CD4-positive, CD25-positive, alpha-beta regulatory T cell (primary cell): ENCODE results near the gene XPA. TPM values are rescaled to one million over a fixed set of nuclear protein-coding genes. Genes with fewer than 3 reads are reported as not detected.
A peak's percentile ranks its signal among the peaks of the same experiment; 100 is the strongest.

Experiments
- ATAC-seq, 2 donors: fragments of 150-1000 bp; cut with Tn5 transposase; one replicate each; pipeline ENCODE4 v1.10.0; 2021; ENCODE audit warnings: low read depth in 2 of 2, moderate number of reproducible peaks in 2 of 2, moderate library complexity in 1 of 2
- DNase-seq, 3 donors: peaks; one replicate each; pipeline versions ENCODE4 v3.0.0 to v3.0.0-alpha.2; 2012 to 2022; ENCODE audit warnings: mixed read lengths in 1 of 3
- H3K27ac ChIP-seq: one replicate; pipeline ENCODE4 v1.7.0; 2013; ENCODE audit warnings: mild to moderate bottlenecking, low read length; ENCODE audit not compliant: insufficient read depth, poor library complexity, severe bottlenecking
- H3K27me3 ChIP-seq: one replicate; pipeline ENCODE4 v1.7.0; 2013; ENCODE audit warnings: low read length; ENCODE audit not compliant: control insufficient read depth, insufficient read depth
- H3K36me3 ChIP-seq: one replicate; pipeline ENCODE4 v1.7.0; 2013; ENCODE audit warnings: mild to moderate bottlenecking, low read length, moderate library complexity; ENCODE audit not compliant: control insufficient read depth, insufficient read depth
- H3K4me1 ChIP-seq: 2 replicates; pipeline ENCODE4 v1.7.0; 2013; ENCODE audit warnings: mild to moderate bottlenecking, low read length; ENCODE audit not compliant: insufficient read depth, control insufficient read depth, poor library complexity, severe bottlenecking
- H3K4me3 ChIP-seq: one replicate; pipeline ENCODE4 v1.7.0; 2013; ENCODE audit warnings: low read depth, mild to moderate bottlenecking, low read length, moderate library complexity
- H3K9me3 ChIP-seq, 2 experiments: 1 replicate in 1 of 2; 2 replicates in 1 of 2; pipeline ENCODE4 v1.7.0; 2013; ENCODE audit warnings: low read length in 2 of 2, mild to moderate bottlenecking in 1 of 2, moderate library complexity in 1 of 2; ENCODE audit not compliant: control insufficient read depth in 2 of 2
- H3K27ac Mint-ChIP-seq, 3 donors: one replicate each; pipeline ENCODE4 v1.8.0; 2020 to 2022; ENCODE audit warnings: mild to moderate bottlenecking in 3 of 3, mixed read lengths in 3 of 3, moderate library complexity in 2 of 3
- H3K27me3 Mint-ChIP-seq: one replicate; pipeline ENCODE4 v1.8.0; 2022; ENCODE audit warnings: mild to moderate bottlenecking, mixed read lengths
- H3K36me3 Mint-ChIP-seq: one replicate; pipeline ENCODE4 v1.8.0; 2020; ENCODE audit warnings: mixed read lengths
- H3K4me1 Mint-ChIP-seq, 4 donors: one replicate each; pipeline ENCODE4 v1.8.0; 2020 to 2022; ENCODE audit warnings: mixed read lengths in 4 of 4, mild to moderate bottlenecking in 1 of 4
- H3K4me3 Mint-ChIP-seq, 4 donors: one replicate each; pipeline ENCODE4 v1.8.0; 2020 to 2022; ENCODE audit warnings: mild to moderate bottlenecking in 4 of 4, mixed read lengths in 4 of 4, moderate library complexity in 3 of 4
- H3K9me3 Mint-ChIP-seq, 7 donors: one replicate each; pipeline ENCODE4 v1.8.0; 2020 to 2022; ENCODE audit warnings: mixed read lengths in 7 of 7, mild to moderate bottlenecking in 3 of 7, moderate library complexity in 2 of 7
- polyA plus RNA-seq, 4 donors: library from polyadenylated mRNA; unstranded; fragments of 300-500 nt; fragmentation: Illumina TruSeq; gene quantifications; one replicate each; pipeline ENCODE4 v1.2.3, GENCODE V29; 2021
- total RNA-seq: library from RNA; stranded (reverse); gene quantifications from one replicate; pipeline ENCODE4 v1.2.3, GENCODE V29; 2022

The XPA gene
- total and polyA plus RNA-seq, 5 donors from 2014 or later = 21.8 to 28.9 (median 23.0) TPM

DNA sequence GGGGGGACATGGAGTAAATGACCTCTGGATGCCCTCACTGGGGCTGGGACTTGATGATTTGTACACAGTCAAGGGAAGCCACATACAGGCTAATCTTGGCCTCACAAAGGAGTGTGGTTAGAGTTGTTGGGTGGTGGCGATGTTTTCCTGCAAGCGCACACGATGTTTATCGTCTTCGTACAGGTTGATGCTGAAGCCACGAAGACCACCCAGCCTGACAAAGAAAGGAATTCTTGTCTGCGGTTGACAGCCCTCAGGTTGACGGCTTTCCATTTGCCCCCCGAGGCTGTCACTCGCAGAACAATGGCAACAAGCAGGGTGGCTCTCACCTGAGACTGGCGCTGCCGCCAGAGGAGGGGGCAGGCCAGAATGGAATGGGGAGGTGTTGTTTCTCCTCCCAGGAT lies 14.1 kb upstream of the XPA start:
- DNase-seq = no peak
- Mint-ChIP-seq H3K4me3 (no peak overlapping the region), H3K9me3 (peaks cover 0 to 2% (median 0%) of the 10 kb centered on the region in 7 donors)

DNA sequence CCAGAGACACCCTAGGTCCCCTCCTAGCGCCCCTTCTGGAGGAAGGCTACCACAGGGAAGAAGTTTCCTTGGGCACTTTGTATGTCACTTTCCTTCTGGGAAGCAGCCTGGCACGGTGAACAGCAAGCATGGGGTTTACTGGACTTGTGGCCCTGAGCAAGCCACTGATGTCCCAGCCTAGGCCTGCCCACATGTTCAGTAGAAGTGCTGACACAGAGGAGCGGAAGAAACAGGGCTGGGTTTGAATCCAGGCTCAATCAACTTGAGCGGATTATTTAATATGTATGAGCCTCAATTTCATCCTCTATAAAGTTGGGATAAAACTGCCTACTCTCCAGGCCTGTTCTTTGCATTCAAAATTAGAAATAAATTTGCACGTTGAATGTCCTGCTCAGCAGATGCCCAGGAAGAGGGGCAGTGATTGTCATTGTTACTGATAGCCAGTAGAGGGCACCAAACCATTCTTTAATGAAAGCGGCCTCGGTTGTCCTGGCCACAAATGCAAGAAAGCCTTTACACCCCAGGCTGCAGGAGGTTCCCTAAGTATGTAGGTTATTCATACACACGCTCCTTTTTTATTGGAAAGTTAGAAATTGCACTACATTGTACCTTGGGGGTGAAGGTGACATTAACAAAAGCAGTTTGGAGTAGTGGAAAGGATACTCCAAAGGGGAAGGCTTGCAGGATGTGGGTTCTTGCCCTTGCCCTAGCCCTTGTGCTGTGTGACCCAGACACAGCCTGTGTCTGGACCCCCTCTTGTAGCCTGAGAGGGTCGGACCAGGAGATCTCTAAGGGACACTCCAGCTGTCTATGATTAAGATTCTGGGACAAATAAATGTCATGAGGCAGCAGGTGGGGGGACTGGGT lies 13.4 kb upstream of the XPA start:
- peaks cover 8% of the 10 kb centered on the region for H3K27me3 ChIP-seq
- no peak overlapping the region for H3K27ac ChIP-seq
- peak; percentile 21 to 73 (median 64) for DNase-seq
- Mint-ChIP-seq H3K27me3 (peaks cover 28% of the 10 kb centered on the region), H3K4me1 (peaks cover 11 to 23% (median 17%) of the 10 kb centered on the region in 4 donors), H3K27ac (peak overlapping the region in 1 of 3 donors; percentile 32), H3K4me3 (peak overlapping the region in 1 of 4 donors; percentile 1), H3K9me3 (peaks cover 0 to 2% (median 0%) of the 10 kb centered on the region in 7 donors), H3K36me3 (no peaks in the 10 kb centered on the region)
- no peak overlapping the region for H3K4me3 ChIP-seq
- H3K36me3 ChIP-seq = no peaks in the 10 kb centered on the region
- no peaks in the 10 kb centered on the region for H3K9me3 ChIP-seq
- H3K4me1 ChIP-seq = peaks cover 12% of the 10 kb centered on the region
- peak; percentile 69 to 81 for ATAC-seq

More for the DNA sequence above, 14.1 kb upstream of the XPA start:
- ATAC-seq = no peak
- Histone ChIP-seq H3K27me3 (peaks cover 8% of the 10 kb centered on the region), H3K36me3 (no peaks in the 10 kb centered on the region), H3K27ac (no peak overlapping the region), H3K4me1 (peaks cover 5% of the 10 kb centered on the region), H3K4me3 (no peak overlapping the region), H3K9me3 (no peaks in the 10 kb centered on the region)
- H3K27me3 Mint-ChIP-seq = peaks cover 28% of the 10 kb centered on the region
- H3K27ac Mint-ChIP-seq = peak overlapping the region in 1 of 3 donors; percentile 32
- peaks cover 5 to 17% (median 11%) of the 10 kb centered on the region in 4 donors for H3K4me1 Mint-ChIP-seq
- H3K36me3 Mint-ChIP-seq = no peaks in the 10 kb centered on the region

DNA sequence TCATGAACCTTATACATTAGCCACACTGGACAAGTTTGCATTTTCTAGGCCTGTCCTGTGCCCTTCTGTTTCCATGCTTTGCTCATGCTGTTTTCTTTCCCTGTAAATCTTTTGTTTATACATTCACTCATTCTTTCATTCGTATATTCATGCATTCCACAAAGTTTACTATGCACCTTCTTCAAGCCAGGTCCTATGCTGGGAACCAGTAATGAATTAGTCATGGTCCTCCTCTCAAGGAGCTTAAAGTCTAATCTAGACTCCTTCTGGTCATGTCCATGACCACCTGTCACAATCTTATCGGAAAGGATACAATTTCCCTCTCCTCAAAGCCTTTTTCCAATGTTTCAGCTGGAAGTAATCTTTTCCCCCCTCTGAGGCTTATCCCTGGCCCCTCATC lies 9.1 kb upstream of the XPA start:
- Histone ChIP-seq H3K4me1 (peaks cover 16% of the 10 kb centered on the region), H3K9me3 (no peaks in the 10 kb centered on the region), H3K27ac (no peak overlapping the region), H3K4me3 (peak overlapping the region; percentile 10), H3K27me3 (peaks cover 17% of the 10 kb centered on the region), H3K36me3 (no peaks in the 10 kb centered on the region)
- Mint-ChIP-seq H3K27ac (no peak overlapping the region), H3K9me3 (no peaks in the 10 kb centered on the region), H3K36me3 (no peaks in the 10 kb centered on the region), H3K4me1 (peaks cover 9 to 31% (median 19%) of the 10 kb centered on the region in 4 donors), H3K4me3 (no peak overlapping the region), H3K27me3 (peaks cover 36% of the 10 kb centered on the region)
- ATAC-seq (no peak), DNase-seq (no peak)

DNA sequence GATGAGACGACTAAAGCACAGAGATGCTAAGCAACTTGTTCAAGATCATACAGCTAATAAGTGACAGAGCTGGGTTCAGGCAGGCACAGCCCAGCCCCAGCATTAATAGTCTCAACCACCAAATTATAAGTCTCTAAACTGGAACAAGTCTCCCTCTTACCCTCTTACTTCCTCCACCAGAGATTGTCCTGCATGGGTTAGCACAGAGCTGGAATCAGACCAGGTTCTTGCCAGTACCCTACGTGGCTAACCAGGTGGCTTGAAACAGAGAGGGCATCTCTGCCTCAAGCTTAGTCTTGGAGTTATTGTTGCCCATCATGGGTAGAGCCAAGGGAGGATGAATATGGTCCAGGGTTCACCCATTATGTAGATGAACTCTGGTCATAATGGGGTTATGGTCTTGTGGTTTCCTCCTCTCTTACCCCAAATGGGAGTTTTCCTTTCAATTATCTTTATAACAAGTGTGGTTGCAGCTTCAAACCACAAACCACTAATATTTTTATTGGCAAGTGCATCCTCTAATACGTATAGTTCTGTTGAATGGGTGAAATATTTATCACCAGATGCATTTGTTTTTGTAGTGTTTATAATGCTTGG lies 8.3 kb upstream of the XPA start:
- no peaks in the 10 kb centered on the region for H3K9me3 ChIP-seq
- no peaks in the 10 kb centered on the region for H3K9me3 Mint-ChIP-seq
- peaks cover 11% of the 10 kb centered on the region for H3K4me1 ChIP-seq
- peaks cover 19% of the 10 kb centered on the region for H3K27me3 ChIP-seq
- no peak overlapping the region for H3K4me3 ChIP-seq
- no peaks in the 10 kb centered on the region for H3K36me3 ChIP-seq
- no peak overlapping the region for H3K4me3 Mint-ChIP-seq
- peaks cover 9 to 25% (median 14%) of the 10 kb centered on the region in 4 donors for H3K4me1 Mint-ChIP-seq
- no peak overlapping the region for H3K27ac Mint-ChIP-seq
- H3K27ac ChIP-seq = no peak overlapping the region
- no peaks in the 10 kb centered on the region for H3K36me3 Mint-ChIP-seq
- ATAC-seq = peak in 1 of 2 donors; percentile 2
- peak in 2 of 3 donors; percentile 24 to 28 for DNase-seq
- H3K27me3 Mint-ChIP-seq = peaks cover 36% of the 10 kb centered on the region

DNA sequence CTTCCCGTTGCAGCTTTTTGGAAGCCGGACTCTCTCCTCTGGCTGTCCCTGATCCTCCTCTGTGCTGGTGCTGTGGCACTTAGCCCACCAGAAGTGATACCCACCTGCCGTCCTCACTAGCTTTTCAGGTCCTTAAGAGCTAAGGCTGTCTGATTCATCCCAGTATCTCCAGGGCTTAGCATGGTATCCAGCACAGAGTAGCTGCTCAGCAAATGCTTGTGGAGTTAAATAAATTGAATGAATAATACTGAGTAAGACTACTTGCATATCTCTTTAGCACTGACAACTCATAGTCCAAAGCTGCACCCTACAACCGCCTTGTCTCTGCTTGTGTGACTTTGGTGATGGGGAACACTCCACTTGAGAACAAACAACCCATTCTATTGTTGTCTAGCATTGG lies 7.7 kb upstream of the XPA start:
- Mint-ChIP-seq H3K27me3 (peaks cover 33% of the 10 kb centered on the region), H3K4me1 (peaks cover 9 to 25% (median 14%) of the 10 kb centered on the region in 4 donors), H3K4me3 (no peak overlapping the region), H3K36me3 (no peaks in the 10 kb centered on the region), H3K9me3 (no peaks in the 10 kb centered on the region), H3K27ac (no peak overlapping the region)
- peaks cover 11% of the 10 kb centered on the region for H3K4me1 ChIP-seq
- no peak overlapping the region for H3K4me3 ChIP-seq
- no peaks in the 10 kb centered on the region for H3K36me3 ChIP-seq
- no peaks in the 10 kb centered on the region for H3K9me3 ChIP-seq
- DNase-seq (no peak), ATAC-seq (no peak)
- no peak overlapping the region for H3K27ac ChIP-seq
- peaks cover 19% of the 10 kb centered on the region for H3K27me3 ChIP-seq

DNA sequence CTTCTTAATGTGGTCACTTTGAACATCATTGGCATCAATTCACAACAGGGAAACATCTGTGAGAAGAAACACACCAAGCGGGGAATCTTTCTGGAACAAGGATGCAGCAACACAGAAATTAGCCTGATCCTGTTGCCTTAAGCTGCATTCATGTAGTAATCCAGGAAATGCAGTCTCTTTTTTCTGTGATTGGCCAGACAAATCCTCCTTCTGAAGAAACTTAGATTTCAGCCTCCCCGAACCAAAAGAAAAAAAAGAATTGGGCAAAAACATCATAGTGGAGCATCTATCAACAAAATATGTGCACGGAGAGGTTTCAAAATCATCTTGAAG lies 7.2 kb upstream of the XPA start:
- Mint-ChIP-seq H3K4me1 (peaks cover 9 to 31% (median 14%) of the 10 kb centered on the region in 4 donors), H3K27me3 (peaks cover 35% of the 10 kb centered on the region), H3K27ac (peak overlapping the region in 1 of 3 donors; percentile 9), H3K36me3 (no peaks in the 10 kb centered on the region), H3K9me3 (no peaks in the 10 kb centered on the region), H3K4me3 (no peak overlapping the region)
- Histone ChIP-seq H3K27ac (no peak overlapping the region), H3K36me3 (no peaks in the 10 kb centered on the region), H3K27me3 (peaks cover 19% of the 10 kb centered on the region), H3K4me1 (peaks cover 11% of the 10 kb centered on the region), H3K4me3 (no peak overlapping the region), H3K9me3 (no peaks in the 10 kb centered on the region)
- no peak for DNase-seq
- no peak for ATAC-seq

DNA sequence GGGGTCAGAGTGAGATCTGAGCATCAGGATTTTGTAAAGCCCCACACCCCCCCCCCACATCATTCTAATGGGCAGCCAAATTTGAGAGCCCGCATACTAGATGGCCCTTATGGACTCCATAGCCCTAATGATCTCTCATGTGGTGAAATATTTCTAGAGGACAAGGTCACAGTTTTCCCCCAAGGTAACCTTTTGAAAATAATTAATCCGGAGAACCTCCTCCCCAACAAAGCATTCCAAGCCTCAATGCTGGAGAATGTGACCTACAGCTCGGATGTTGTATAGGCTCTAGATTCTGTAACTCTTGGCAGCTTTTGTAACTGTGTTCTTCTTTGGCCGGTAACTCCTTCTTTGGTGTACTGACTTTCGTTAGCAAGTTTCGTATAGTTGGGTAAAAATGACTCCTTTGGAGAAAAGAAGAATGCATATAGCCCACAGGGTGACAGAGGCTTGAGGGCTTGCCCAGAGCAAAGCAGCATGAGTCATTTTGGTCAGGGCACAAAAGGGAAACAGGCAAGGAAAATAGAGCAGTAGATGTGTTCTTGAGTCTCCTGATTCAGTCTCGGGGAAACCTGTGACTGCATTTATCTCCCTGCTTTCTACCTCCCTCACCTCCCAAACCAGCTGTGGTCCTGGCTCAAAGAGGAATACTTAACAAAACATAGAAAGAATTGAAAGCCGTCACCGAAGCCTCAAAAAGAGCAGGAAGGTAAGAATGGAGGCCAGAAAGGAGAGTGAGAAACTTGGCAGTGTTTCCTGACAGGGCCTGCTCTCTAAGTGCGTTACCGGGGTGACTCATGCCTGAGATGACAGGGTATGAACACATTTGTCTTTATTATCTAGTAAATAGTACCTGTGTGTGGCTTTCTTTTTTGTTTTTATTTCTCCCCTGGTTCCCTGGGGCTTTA lies 6.6 kb upstream of the XPA start:
- H3K27ac ChIP-seq = no peak overlapping the region
- Mint-ChIP-seq H3K4me3 (peak overlapping the region in 1 of 4 donors; percentile 7), H3K36me3 (no peaks in the 10 kb centered on the region), H3K9me3 (no peaks in the 10 kb centered on the region), H3K27ac (peak overlapping the region in 2 of 3 donors; percentile 53 to 55), H3K4me1 (peaks cover 9 to 32% (median 14%) of the 10 kb centered on the region in 4 donors), H3K27me3 (peaks cover 36% of the 10 kb centered on the region)
- DNase-seq (peak in 1 of 3 donors; percentile 37), ATAC-seq (peak; percentile 65 to 71)
- H3K27me3 ChIP-seq = peaks cover 19% of the 10 kb centered on the region
- H3K36me3 ChIP-seq = no peaks in the 10 kb centered on the region
- H3K9me3 ChIP-seq = no peaks in the 10 kb centered on the region
- peaks cover 11% of the 10 kb centered on the region for H3K4me1 ChIP-seq
- no peak overlapping the region for H3K4me3 ChIP-seq
